ENCODE results near the gene AGPAT4.

The AGPAT4 gene

GRCh38 chr6:161254464-161255253, 19.2 kb downstream of the AGPAT4 start:
- DNase-seq (ENCODE audit: low read depth), result no peak

- DNase-seq (ENCODE audit: low read depth), result no peak
Observed at GRCh38 chr6:161254126-161254463, 19.8 kb downstream of the AGPAT4 start.

DNA sequence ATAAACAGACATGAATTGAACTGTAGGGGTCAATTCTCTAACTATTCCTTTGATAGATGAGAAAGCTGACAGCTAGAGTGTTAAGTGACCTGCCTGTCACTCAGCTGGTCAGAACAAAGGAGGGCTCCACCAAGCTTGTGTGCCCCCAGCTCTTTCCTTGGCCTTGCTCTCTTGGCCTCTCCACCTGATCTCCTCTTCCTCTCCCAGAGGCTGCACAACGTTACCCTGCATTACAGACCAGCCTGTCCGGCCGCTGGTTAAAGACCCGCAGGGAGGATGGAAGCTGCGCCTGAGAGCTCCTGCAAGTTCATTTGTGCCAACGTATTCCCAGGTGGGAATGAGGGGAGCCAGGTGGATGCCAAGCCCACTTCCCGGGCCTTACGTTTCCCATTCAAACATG, 22.5 kb downstream of the AGPAT4 start:
- no peak for DNase-seq (ENCODE audit: low read depth)

DNA sequence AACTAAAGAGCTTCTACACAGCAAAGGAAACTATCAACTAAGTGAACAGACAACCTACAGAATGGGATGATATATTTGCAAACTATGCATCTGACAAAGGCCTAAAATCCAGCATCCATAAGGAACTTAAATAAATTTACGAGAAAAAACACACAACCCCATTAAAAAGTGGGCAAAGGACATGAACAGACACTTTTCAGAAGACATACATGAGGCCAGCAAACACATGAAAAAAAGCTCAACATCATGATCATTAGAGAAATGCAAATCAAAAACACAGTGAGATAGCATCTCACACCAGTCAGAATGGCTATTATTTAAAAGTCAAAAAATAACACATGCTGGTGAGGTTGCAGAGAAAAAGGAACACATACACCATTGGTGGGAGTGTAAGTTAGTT, 24.5 kb downstream of the AGPAT4 start:
- no peak for DNase-seq (ENCODE audit: low read depth)

- no peak for DNase-seq (ENCODE audit: low read depth)
Observed at GRCh38 chr6:161246725-161247124, 27.1 kb downstream of the AGPAT4 start.

GRCh38 chr6:161245363-161245762, 28.5 kb downstream of the AGPAT4 start:
- DNase-seq (ENCODE audit: low read depth), result no peak

DNA sequence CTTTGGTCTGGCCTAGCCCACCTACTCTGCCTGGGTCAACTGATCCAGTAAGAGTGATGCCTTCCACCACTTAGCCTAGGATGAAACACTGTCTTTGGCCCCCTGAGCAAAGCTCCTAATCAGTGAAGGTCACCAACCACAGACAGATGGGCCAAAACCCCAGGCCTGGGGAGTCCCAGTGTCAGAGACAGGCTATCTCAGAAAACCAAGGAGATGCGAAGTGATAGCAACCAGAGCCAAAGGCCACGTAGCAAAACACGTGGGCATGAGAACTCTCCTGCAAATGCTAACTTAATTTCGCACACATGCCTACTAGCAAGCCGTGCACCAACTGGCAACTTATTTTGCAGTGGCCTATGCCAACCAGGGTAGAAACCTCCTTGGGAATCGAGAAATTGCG, 29.1 kb downstream of the AGPAT4 start:
- DNase-seq (ENCODE audit: low read depth), result no peak

- DNase-seq (ENCODE audit: low read depth), result no peak
Observed at GRCh38 chr6:161242779-161243693, 30.8 kb downstream of the AGPAT4 start.

- no peak for DNase-seq (ENCODE audit: low read depth)
Observed at GRCh38 chr6:161242113-161242512, 31.7 kb downstream of the AGPAT4 start.

- DNase-seq (ENCODE audit: low read depth), result no peak
Observed at GRCh38 chr6:161239001-161239400, 34.9 kb downstream of the AGPAT4 start.

- DNase-seq (ENCODE audit: low read depth), result no peak
Observed at GRCh38 chr6:161238500-161238899, 35.4 kb downstream of the AGPAT4 start.

DNA sequence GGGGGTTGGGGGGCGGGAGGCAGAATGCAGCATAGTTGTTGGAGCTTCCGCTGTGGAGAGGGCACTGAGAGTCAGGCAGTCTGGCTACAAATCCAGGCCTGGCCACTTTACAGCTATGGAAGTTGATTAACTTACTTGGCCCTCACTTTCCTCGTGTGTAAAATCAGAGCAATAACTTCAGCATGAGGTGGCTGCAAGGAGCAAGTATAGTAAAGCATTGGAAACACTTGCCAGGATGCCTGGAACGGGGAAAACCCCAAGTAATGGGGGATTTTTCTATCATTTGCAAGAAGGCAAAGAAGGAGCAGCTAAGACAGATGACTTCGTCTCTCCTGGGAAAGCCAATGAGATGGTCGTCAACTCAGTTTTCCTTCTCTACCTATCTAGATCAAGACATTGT, 35.8 kb downstream of the AGPAT4 start:
- no peak for DNase-seq (ENCODE audit: low read depth)

GRCh38 chr6:161237176-161237575, 36.7 kb downstream of the AGPAT4 start:
- no peak for DNase-seq (ENCODE audit: low read depth)

- DNase-seq (ENCODE audit: low read depth), result no peak
Observed at GRCh38 chr6:161235776-161236633, 37.9 kb downstream of the AGPAT4 start.

DNA sequence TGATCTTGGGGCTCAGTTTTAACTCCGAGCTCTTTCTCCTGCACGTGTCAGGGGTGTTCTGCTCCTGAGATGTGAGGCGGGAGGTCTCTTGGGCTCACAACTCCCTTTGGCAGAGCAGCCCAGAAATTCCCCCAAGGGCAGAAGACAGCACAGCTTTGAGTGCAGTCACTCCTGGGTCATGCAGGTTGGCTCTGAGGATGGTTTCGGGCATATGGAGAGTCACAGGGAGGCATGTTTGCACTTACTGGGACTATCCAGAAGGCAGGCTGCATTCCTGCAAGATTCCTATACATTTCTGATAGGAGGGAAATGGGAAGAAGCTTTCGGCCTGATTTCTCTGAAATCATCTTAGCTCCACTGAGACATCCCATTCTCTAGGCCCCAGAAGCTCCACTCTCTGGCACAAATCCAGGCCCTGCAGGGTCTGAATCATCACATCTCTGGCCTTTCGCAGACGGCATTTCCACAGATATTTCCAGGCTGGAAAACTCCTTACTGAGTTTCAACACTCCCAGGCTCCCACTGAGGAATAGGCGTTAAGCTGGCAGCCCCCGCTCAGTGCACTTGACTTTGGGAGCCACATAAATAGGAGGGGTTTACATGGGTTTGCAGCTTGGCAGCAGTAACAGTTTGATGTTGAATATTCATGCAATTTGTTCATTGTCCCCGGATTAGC, 39.7 kb downstream of the AGPAT4 start:
- DNase-seq (ENCODE audit: low read depth), result no peak

DNA sequence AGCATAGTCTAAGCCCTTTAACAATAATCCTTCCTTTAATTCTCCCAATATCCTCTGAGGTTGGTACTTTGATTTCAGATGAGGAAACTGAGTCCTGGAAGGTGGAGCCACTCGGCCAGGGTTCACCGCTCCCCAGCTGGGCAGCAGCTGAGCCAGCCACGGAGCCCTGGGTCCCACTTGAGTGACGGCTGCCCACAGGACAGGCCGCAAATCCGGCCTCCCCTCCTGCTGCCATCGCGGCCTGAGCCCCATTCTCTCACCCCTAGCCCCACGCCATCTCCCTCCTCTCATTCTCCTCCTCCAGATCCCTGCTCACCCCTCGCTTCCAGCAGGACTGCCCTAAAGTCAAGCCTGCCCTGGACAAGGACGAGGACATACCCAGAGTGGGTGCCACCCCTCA, 41.4 kb downstream of the AGPAT4 start:
- DNase-seq (ENCODE audit: low read depth), result no peak

DNA sequence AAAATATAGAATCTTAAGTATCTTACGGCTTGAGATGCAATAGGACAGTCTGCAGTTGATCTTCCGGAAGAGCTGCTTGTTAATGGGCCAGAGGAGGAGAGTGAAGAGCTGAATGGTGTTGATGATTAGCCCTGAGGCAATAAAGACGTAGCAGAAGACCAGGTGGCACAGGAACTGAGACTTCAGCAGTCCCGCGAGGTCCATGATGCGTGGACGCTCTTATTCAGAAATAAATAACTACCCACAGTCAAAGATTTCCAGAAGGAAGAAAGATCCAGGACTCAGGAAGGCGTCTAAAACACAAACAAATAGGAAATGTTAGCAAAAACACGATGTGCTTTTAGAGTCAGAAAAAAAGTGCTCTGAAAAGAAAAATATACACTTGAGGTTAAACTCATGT, 41.9 kb downstream of the AGPAT4 start:
- no peak for DNase-seq (ENCODE audit: low read depth)

DNA sequence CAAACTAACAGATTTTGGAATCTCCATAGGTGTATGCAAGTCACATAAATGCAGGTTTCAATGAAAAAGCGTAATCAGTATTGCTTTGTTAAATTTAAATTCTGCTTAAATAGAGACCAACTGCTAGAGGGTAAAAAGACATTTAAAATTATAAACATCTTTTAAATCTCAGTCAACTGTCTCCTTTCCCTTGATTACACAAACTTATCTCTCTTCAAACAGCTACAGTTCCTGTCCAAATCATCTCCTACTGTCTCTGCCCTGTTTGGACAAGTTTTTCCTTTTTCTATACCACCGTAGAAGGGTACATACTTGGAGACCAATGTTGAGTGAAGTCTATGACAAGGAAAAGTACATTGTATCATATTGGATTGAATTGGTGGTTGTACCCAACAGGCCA, 43.5 kb downstream of the AGPAT4 start:
- DNase-seq (ENCODE audit: low read depth), result no peak

- DNase-seq (ENCODE audit: low read depth), result no peak
Observed at GRCh38 chr6:161228921-161229591, 44.8 kb downstream of the AGPAT4 start.

- no peak for DNase-seq (ENCODE audit: low read depth)
Observed at GRCh38 chr6:161228096-161228495, 45.8 kb downstream of the AGPAT4 start.
